ENCODE results near the gene LCAT. TPM values are rescaled to one million over a fixed set of nuclear protein-coding genes. Genes with fewer than 3 reads are reported as not detected.
"Not testable (repeated sequence)": the region's sequence is repeated elsewhere in the genome, so short reads cannot be mapped to it uniquely, and the experiment has no call there.

The LCAT gene
- total RNA-seq, 1 experiment from 2014 or later: 8.1 TPM

DNA sequence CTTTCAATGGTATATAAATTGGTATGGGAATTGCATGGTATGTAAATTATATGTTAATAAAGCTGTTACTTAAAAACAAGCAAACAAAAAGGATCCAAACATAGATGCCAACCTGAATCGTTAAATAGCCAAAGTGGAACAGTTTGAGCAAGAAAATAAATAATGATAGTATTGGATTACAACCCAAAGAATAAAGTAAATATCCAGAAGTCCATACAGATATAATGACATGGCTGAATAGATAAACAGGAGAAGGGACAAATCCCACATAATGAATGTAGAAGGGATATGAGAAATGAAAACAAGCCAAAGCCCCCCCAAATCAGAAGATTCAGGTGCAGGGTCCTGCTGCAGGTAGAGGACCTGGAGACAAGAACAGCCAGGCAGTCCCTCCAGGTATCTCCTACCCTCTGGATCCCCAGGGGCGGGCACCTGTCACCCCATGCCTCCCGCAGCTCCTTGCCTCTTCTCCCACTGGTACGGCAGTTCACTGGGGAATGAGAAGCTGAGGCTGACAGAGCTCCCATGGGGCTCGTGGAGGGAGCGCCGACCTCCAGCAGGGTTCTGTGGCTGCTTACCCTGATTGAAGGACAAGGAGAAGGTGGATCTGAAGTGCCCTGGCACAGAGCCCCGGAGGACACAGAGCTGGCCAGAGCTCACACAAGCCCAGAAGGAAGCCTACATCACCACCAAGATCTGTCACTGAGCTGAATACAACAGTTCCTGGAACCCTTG, 9.9 kb upstream of the LCAT start:
- in situ Hi-C loops (cut with HindIII; ENCODE audit: low sequenced_read_pairs): no loop called here
- no peak for DNase-seq (ENCODE audit: low spot score)

DNA sequence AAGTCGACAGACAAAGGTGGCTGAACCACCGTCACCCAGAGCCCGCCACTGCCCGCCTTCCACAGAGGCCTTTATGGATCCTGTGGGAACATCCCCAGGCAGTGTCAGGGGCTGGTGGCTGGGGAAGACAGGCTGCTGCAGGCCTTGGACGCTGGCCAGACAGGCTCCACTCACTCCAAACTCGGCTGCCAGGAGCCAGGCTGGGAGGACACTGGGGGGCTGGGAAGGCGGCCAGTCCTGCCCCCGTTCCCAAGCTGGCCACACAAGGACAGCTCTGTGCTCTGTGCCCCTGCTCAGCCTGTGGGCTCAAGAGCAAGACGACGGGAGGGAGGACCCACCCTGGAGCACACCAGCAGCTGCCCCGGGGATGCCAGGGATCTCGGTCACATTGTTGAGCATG, 7.6 kb upstream of the LCAT start:
- in situ Hi-C loops (cut with HindIII; ENCODE audit: low sequenced_read_pairs): no loop called here

DNA sequence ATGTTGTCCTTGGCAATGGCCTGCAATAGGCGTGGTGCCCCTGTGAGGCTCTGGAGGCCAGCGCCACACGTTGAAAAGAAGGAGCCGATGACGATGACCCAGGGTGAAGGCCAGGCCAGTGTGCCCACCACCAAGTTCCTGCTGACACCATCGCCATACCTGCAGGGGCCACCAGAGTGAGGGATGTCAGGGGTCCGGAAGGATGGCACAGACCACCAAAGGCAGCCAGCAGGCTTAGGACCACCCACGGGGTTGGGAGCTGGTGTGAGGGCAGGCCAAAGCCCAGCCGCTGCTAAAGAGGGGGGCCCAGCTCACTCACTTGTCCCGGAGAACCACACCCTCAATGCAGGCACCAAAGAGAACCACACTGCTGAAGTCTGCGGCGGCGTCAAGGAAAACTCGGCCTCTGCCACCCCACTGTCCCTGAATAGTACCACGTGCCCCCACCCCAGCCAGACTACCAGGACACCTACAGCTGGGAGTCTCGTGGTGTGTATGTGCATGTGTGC, 6.5 kb upstream of the LCAT start:
- DNase-seq (ENCODE audit: low spot score): no peak
- in situ Hi-C loops (cut with HindIII; ENCODE audit: low sequenced_read_pairs): no loop called here

More for the DNA sequence above, 7.6 kb upstream of the LCAT start:
- peak; percentile 81 for DNase-seq (ENCODE audit: low spot score)

DNA sequence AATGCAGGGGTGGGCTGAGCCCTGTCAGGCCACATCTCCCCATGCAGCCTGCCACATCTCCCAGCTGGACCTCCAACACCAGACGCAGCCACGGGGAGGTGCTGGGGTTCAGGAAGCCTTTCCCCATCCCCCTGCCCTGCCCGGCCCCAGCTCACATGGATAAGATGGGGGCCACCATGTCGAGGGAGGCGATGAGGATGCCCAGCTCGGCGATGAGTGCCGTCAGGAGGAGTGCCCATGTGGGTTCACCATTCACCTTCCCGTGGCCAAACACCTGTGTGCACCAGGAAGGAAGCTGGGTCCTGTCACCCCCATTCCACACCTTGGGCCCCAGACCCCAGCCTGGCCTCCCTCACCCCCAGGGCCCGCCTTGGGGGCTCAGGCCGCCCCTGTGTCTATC, 5.7 kb upstream of the LCAT start:
- no peak for DNase-seq (ENCODE audit: low spot score)
- in situ Hi-C loops (cut with HindIII; ENCODE audit: low sequenced_read_pairs): no loop called here

DNA sequence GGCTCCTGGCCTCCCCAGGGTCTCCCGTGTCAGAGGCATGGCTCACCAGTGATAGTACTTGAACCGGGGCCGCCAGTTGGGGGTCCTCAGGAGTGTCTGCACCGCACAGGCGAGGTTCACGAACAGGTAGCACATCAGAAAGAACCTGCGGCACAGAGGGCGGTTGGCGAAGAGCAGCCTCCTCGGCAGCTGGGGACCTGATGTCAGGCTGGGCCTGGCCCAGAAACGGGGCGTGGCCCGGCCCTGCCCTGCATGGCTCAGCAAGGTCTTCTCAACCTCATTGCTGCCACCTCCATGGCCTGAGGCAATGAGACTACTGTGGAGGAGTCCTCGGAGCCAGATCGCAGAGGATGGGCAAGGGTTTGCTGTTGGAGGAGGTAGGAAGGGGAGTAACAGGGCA, 4.1 kb upstream of the LCAT start:
- DNase-seq (ENCODE audit: low spot score): no peak
- in situ Hi-C loops (cut with HindIII; ENCODE audit: low sequenced_read_pairs): no loop called here

DNA sequence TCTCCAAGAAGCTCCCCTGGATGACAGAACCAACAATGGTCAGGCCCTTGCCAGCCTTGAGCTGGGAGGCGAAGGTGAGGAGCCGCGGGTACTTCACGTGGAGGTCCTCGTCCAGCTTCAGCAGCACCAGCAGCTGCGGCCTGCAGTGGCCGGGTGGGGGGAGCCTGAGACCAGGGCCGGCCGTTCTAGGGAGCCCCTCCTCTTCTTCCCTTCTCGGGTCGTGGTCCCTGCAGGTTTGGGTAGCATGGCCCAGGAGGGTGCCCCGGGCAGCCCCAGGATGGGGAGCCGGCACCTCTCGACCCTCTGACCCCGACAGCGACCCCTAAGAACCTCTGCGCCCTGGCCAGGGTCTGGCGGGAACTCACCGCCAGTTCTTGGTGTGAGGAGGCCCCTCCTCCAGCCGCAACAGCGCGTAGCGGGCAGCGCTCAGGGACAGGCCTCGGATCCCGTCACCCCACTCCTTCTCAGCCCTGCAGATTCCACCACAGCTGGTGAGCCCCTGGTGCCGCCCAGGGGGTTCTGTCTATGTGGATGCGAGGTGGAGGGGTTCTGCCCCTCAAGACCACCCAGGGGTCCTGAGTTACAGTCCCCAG, 3.1 kb upstream of the LCAT start:
- in situ Hi-C loops (cut with HindIII; ENCODE audit: low sequenced_read_pairs): no loop called here
- DNase-seq (ENCODE audit: low spot score): no peak

DNA sequence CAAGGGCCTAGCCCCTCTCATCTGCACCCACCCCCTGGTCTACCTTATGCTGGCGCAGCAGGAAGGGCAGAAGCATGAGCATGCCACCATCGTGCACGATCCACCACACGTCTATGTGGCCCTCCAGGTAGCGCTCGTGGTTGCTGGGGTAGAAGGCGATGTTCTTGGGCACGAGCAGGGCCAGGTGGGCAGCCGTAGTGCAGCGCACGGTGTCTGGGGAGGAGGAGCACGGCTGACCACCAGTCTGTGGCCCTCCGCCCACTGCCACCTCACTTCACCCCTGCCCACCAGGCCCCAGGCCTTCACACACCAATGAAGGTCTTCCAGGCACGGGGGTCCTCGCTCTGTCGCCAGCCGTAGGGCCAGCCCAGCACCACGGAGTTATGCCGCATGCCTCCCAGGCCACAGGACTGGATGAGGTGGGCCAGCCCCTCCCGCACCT, 2.2 kb upstream of the LCAT start:
- no peak for DNase-seq (ENCODE audit: low spot score)

DNA sequence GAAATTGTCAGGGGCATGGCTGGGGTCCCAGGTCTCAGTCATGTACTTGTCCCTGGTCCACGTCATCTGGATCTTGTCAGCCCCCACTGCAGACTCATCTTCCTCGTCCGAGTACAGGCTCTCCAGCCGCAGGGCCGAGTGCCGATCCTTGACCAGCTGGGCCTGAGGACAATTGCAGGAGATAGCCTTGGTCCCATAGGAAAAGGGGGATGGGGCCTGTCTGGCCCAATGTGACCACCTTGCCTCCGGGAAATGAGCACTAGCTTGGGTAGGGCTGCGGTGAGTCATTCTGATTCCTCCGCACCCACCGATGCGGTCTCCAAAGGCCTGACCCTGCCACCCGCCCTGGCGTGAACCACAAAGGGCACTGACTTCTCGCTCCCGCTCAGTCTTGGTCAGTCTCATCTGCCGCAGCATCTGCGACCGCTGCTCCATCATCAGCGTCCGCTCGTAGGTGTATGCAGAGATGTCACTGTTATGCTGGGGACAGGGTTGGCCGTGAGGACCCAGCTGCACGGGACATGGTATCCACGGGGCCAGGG, 1.5 kb upstream of the LCAT start:
- in situ Hi-C loops (cut with HindIII; ENCODE audit: low sequenced_read_pairs): no loop called here
- DNase-seq (ENCODE audit: low spot score): no peak

More for the DNA sequence above, 2.2 kb upstream of the LCAT start:
- in situ Hi-C loops (cut with HindIII; ENCODE audit: low sequenced_read_pairs): no loop called here

DNA sequence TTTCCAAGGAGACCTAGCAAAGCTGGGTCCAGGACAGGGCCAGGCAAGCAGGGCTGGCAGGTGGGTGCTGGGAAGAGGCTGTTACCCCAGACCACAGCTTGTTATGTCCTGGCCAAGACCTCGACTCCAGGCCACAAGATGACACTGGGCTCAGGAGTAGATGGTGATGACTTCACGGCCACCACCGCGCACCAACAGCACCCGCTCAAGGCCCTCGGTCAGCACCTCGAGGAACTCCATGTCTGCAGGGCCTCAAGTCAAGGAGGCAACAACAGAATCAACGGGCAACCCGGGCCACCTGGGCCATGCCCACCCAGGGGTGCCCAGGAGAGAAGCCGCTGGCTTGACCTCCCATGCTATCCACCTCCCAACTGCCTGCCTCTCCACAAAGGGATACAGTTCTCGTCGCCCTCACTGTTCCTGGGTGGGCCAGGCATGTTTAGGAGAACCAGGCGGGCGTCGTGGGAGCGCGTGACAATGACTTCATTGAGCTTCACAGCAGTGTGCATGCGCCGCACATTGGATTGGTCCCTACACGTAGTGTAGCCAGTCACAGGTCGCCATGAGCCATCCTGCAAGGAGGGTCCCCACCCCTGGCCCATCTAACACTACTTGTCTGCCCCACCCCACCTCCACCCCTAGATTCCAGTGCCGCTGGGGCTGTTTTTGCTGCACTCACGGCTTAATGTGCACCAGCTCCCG, 921 bp upstream of the LCAT start:
- in situ Hi-C loops (cut with HindIII; ENCODE audit: low sequenced_read_pairs): no loop called here

DNA sequence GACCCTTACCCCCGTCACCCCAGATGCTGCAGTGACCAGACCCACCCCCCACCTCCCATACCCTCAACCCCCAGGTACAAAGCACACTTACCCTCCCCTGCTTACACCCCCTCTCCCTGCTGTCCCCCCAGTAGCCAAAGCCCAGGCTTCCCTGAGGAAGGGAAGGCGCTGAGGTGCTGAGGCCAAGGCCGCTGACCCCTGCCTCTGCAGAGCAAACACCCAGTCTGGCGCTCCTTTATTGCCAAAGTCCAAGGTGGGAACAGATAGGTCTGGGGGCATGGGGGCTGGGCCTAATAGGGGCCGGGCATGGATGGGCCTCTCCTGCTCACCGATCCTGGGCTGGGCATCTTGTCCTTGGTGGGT, 683 bp downstream of the LCAT start:
- no peak for DNase-seq (ENCODE audit: low spot score)
- in situ Hi-C loops (cut with HindIII; ENCODE audit: low sequenced_read_pairs): no loop called here

More for the DNA sequence above, 921 bp upstream of the LCAT start:
- no peak for DNase-seq (ENCODE audit: low spot score)

DNA sequence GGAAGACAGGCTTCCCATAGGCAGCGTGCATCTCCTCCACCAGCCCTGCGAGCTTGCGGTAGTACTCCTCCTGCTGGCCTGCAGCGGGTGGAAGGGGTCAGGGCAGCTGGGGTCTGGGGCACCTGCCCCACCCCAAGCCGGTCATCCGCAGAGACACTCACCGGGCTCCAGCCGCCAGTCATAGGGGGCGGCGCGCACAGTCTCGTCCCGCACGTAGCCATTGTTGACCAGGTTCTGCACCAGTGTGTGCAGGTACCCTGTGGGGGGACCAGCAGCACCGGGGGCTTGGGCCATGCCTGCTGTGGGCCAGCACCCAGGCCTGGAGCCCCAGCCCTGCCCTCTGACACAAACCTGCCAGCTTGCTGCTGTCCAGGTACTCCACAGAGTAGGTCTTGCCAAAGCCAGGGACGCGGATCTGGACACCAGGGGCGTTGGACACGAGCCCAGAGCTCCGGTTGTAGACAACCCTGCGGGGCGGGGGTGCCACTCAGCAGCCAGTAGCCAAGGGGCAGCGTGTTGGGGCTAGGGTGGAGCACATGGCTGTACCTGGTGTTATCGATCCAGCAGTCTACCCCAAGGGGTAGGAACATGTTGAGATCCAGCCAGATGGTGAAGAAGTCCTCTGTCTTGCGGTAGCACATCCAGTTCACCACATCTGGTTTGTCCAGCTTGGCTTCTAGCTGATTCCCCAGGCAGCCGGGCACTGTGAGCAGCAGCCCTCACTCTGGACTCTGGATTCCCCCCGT, 1.2 kb downstream of the LCAT start:
- in situ Hi-C loops (cut with HindIII; ENCODE audit: low sequenced_read_pairs): no loop called here
- no peak for DNase-seq (ENCODE audit: low spot score)

DNA sequence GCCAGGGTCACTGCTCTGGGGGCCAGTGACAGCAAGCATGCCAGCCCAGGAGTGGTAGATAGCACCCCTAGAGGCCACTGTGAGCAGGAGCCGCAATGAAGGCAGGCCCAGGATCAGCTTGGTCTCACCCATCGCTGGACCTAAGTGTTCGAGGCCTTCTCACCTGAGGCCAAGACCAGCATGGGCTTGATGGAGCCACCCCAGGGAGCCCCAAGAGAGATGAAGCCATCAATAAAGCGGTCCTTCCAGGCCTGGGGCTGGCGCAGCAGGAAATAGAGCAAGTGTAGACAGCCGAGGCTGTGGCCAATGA, 1.8 kb downstream of the LCAT start:
- in situ Hi-C loops (cut with HindIII; ENCODE audit: low sequenced_read_pairs): no loop called here
- peak; percentile 54 for DNase-seq (ENCODE audit: low spot score)

DNA sequence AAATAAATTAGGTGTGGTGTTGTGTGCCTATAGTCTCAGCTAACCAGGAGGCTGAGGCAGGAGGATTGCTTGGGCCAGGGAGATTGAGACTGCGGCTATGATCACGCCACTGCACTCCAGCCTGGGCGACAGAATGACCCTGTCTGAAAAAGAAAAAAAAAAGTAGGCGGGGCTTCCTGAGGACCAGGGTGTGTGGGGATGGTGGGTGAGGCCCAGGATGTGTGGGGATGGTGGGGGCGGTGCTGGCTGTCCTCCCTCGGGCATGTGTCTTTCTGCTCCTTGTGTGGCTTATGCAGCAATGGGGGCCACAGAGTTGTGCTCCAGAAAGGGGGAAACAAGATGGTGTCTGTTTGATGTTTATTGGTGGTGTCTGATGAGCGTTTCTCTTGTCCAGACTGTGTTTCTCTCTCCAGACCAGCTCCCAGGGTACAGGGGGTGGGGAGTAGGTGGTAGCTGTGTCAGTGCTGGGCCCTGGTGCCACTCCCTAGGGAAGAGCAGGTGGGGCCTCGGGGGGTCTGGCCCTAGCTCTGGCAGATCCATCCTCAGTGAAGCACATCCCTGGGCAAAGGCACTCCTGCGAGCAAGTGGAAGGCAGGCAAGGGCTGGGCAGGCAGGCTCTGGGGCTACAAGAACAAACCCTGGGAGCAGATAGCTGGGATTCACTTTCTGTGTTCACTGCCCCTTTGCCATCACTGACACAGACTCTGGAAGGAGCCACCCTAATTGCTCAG, 2.3 kb downstream of the LCAT start:
- in situ Hi-C loops (cut with HindIII; ENCODE audit: low sequenced_read_pairs): no loop called here

DNA sequence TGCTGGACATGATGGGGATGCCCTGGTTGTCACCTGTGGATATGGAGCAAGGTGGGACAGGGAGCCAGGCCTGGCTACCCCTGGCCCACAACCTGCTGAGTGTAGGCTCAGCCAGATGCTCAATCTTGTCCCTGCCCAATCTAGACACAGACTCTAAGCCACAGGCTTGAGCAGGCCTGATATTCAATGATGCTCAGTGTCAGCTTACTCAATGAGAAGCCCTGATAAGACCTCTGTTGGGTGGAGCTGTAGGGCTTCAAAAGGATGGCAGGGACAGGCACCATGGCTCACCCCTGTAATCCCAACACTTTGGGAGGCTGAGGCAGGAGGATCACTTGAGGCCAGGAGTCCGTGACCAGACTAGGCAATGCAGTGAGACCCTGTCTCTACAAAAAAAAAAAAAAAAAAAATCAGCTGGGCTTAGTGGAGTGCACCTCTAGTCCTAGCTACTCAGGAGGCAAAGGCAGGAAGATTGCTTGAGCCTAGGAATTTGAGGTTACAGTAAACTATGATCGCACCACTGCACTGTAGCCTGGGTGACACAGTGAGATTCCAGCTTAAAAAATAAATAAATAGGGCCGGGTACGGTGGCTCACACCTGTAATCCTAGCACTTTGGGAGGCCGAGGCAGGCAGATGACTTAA, 3.4 kb downstream of the LCAT start:
- in situ Hi-C loops (cut with HindIII; ENCODE audit: low sequenced_read_pairs): no loop called here

More for the DNA sequence above, 2.3 kb downstream of the LCAT start:
- DNase-seq (ENCODE audit: low spot score): no peak

DNA sequence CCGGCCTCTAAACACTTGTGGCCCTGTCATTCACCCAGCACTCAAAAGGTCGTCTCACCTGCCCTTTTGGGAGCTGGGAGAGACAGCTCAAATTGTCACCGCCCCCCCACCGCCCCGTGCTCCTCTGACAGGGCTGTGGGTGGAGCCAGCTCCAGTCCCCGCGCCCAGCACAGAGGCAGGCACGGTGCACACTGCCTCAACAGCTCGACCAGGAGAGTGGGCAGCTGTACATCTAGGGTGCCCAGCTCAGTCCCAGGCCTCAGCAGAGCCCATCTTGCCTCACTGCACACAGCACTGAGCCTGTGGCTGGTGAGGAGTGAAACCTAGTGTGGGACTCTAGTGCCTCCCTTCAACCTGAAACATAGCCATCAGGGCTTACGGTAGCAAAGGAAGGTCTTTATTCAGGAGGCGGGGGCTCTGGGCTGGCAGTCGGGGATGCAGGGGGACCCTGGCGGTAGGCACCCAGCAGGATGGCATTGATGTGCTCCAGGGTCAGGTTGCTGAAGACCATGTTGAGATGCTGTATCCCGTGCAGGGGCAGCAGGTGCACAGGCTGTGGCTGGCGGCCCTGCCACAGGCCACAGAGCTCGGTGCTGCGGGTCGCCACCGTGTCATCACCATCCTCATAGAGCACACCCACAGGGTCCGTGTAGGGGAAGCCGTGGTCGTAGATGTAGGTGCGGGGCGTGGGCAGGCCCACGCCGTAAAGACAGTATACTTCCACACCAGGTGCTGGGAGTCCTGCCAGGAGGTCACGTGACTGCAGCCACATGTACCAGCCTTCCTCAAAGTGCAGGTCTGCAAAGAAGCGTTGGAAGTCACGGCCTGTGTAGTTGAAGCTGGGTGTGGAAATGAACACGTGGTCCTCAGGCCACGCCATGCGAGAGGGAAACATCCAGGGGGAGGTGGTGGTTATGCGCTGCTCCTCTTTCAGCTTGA, 4.1 kb downstream of the LCAT start:
- in situ Hi-C loops (cut with HindIII; ENCODE audit: low sequenced_read_pairs): no loop called here
- no peak for DNase-seq (ENCODE audit: low spot score)

More for the DNA sequence above, 3.4 kb downstream of the LCAT start:
- no peak for DNase-seq (ENCODE audit: low spot score)

DNA sequence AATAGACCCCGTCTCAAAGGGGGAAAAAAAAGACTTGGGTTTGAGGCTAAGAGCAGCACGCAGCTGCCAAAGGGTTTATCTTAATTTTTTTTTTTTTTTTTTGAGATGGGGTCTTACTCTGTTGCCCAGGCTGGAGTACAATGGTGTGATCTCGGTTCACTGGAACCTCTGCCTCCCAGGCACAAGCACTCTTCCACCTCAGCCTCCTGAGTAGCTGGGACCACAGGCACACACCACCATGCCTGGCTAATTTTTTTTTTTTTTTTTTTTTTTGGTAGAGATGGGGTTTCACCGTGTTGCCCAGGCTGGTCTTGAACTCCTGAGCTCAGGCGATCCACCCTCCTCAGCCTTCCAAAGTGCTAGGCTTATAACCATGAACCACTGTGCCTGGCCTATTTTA, 6.2 kb downstream of the LCAT start:
- in situ Hi-C loops (cut with HindIII; ENCODE audit: low sequenced_read_pairs): not testable (repeated sequence)

DNA sequence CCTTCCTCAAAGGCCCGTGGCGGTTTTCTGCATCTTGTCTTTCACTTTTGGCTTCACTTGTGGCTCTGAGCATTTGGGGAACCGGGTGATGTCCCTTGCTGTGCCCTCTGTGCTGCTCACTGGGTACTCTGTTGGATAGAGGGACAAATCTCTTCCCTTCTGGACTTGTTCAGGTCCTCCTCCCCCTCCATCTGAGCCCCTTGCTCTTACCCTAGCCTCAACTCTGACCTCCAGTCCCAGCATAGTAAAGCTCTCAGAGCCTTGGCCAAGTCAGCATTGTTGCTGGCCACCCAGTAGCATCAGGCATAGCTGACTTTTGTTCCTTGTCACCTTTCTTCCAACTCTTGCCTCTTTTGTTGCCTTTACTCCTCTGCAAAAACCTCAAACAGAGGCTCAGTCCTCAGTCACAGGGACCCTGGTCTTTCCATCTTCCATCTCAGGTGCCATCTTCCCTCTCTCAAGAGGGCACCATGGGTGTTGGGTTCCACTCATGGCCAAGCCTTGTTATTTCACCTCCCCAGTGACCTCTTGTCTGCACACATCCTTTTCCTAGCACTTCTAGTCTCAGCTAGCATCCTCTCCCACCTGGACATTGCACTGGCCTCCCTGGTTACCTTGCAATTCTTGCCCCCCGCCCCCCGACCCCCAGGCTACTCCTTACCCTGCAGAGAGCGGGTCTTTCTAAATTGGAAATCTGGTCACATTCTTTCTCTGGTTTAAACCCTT, 6.9 kb downstream of the LCAT start:
- DNase-seq (ENCODE audit: low spot score): peak; percentile 48
- in situ Hi-C loops (cut with HindIII; ENCODE audit: low sequenced_read_pairs): no loop called here

More for the DNA sequence above, 6.2 kb downstream of the LCAT start:
- not testable (repeated sequence) for DNase-seq (ENCODE audit: low spot score)

Measured in G401 (cell line).